Measurements from ENCODE around the gene CLIP1. TPM values are rescaled to one million over a fixed set of nuclear protein-coding genes. Genes with fewer than 3 reads are reported as not detected.

The CLIP1 gene
- total RNA-seq, 2 experiments from 2014 or later = 11.2 to 25.6 TPM

DNA sequence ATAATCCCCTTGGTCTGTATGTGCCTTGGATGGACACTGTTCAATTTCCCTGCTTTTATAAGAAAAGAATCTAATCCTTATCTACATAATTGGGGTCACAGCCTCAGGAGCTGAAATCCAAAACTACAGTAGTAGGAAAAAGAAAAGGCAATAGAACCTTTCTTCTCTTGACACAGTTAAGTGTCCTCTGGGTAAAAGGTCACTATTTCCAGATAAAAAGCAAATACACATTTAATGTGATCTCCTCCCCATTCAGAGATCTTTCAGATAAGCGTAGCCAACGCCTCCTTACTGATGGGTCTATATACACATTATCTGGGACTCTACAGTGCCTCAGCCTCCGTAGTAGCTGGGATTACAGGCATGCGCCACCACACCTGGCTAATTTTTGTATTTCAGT lies 73.4 kb downstream of the CLIP1 start:
- TF ChIP-seq EZH2phosphoT487 (IDR thresholded peaks at IDR 0.05; ENCODE audit: borderline replicate concordance, low read depth, low read length) = no peak
- TF ChIP-seq, protein P1, sequence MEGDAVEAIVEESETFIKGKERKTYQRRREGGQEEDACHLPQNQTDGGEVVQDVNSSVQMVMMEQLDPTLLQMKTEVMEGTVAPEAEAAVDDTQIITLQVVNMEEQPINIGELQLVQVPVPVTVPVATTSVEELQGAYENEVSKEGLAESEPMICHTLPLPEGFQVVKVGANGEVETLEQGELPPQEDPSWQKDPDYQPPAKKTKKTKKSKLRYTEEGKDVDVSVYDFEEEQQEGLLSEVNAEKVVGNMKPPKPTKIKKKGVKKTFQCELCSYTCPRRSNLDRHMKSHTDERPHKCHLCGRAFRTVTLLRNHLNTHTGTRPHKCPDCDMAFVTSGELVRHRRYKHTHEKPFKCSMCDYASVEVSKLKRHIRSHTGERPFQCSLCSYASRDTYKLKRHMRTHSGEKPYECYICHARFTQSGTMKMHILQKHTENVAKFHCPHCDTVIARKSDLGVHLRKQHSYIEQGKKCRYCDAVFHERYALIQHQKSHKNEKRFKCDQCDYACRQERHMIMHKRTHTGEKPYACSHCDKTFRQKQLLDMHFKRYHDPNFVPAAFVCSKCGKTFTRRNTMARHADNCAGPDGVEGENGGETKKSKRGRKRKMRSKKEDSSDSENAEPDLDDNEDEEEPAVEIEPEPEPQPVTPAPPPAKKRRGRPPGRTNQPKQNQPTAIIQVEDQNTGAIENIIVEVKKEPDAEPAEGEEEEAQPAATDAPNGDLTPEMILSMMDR (conservative IDR thresholded peaks at IDR 0.05; ENCODE audit: low read length) = no peak
- no TSS peak for BruUV-seq (replicated peaks)
- POLR2A ChIA-PET = interaction anchor here (0.7 kb wide), 2 partner anchors 35 to 140 kb away, joined by 3 read pairs; no protein-coding TSS in a partner anchor
- no peaks in the 10 kb centered on the region for H3K9me2 ChIP-seq (ENCODE audit: insufficient read depth, low read length)
- CTCF ChIA-PET (ENCODE audit: unreplicated experiment) = no interaction called here
- H3K4me2 ChIP-seq (ENCODE audit: low read length) = no peak overlapping the region
- no peaks in the 10 kb centered on the region for H4K20me1 ChIP-seq (ENCODE audit: insufficient read depth, low read length)
- H2AFZ ChIP-seq (ENCODE audit: low read length) = no peak overlapping the region
- H3K4me1 ChIP-seq (ENCODE audit: insufficient read depth, low read length, poor library complexity, severe bottlenecking) = no peaks in the 10 kb centered on the region
- intact Hi-C loops (cut with micrococcal nuclease; ENCODE audit: unreplicated experiment) = no loop called here
- H3K4me3 ChIP-seq (ENCODE audit: low read depth, low read length, poor library complexity, severe bottlenecking) = no peak overlapping the region
- DNase-seq (ENCODE audit: low spot score) = no peak
- H3K36me3 ChIP-seq (ENCODE audit: insufficient read depth, low read length) = no peaks in the 10 kb centered on the region
- H3K27ac ChIP-seq (ENCODE audit: low read depth, low read length, poor library complexity, severe bottlenecking) = no peak overlapping the region
- no peaks in the 10 kb centered on the region for H3K9me3 ChIP-seq (ENCODE audit: low read length)
- no peaks in the 10 kb centered on the region for H3K79me2 ChIP-seq (ENCODE audit: insufficient read depth, low read depth, low read length)

DNA sequence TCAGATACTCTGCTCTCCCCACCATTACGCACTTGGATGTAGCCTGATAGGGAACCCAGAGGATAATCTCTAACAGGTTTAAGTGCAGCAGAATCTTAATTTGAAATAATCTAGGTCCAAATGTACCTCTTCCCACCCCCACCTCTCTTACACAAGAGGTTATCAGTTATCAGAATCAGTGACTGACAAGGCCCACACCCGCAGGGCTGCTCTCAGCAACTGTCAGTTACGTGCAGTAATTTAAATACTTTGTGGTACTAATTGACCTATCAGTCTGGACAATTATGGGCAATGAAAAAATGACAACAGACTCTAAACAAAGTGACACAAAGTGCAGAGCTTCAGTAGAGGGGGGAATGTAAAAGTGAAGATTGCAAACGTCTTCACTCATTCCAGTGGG lies 74.0 kb downstream of the CLIP1 start:
- ChIA-PET POLR2A (interaction anchor here (0.7 kb wide), 1 partner anchor 140 kb away, joined by 3 read pairs; no protein-coding TSS in a partner anchor), CTCF (ENCODE audit: unreplicated experiment) (no interaction called here)
- Histone ChIP-seq H3K9me3 (ENCODE audit: low read length) (no peaks in the 10 kb centered on the region), H3K9me2 (ENCODE audit: insufficient read depth, low read length) (no peaks in the 10 kb centered on the region), H3K4me1 (ENCODE audit: insufficient read depth, low read length, poor library complexity, severe bottlenecking) (no peaks in the 10 kb centered on the region), H3K4me3 (ENCODE audit: low read depth, low read length, poor library complexity, severe bottlenecking) (no peak overlapping the region), H3K36me3 (ENCODE audit: insufficient read depth, low read length) (no peaks in the 10 kb centered on the region), H3K4me2 (ENCODE audit: low read length) (no peak overlapping the region), H2AFZ (ENCODE audit: low read length) (no peak overlapping the region), H4K20me1 (ENCODE audit: insufficient read depth, low read length) (no peaks in the 10 kb centered on the region), H3K79me2 (ENCODE audit: insufficient read depth, low read depth, low read length) (no peaks in the 10 kb centered on the region), H3K27ac (ENCODE audit: low read depth, low read length, poor library complexity, severe bottlenecking) (no peak overlapping the region)
- no peak for DNase-seq (ENCODE audit: low spot score)
- intact Hi-C loops (cut with micrococcal nuclease; ENCODE audit: unreplicated experiment) = no loop called here
- no peak for TF ChIP-seq EZH2phosphoT487 (IDR thresholded peaks at IDR 0.05; ENCODE audit: borderline replicate concordance, low read depth, low read length)
- TF ChIP-seq, protein P1 (conservative IDR thresholded peaks at IDR 0.05; ENCODE audit: low read length) = no peak
- BruUV-seq (replicated peaks) = no TSS peak

DNA sequence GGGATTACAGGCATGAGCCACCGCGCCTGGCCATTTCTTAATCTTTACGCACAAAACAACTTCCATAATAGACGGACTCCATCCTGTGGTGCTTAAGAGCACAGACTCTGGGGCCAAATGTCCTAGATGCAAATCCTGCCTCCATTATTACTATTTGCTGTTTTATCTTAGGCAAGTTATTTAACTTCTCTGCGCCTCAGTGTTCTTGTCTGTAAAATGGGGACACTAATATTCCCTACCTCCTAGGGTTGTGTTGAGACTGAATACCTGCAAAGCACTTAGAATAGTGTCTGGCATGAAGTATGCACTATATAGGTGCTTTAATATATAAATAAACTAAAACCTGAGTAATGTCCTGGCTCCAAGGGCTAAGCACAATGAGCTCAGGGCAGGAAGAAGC lies 76.4 kb downstream of the CLIP1 start:
- Histone ChIP-seq H3K36me3 (ENCODE audit: insufficient read depth, low read length) (no peaks in the 10 kb centered on the region), H3K27ac (ENCODE audit: low read depth, low read length, poor library complexity, severe bottlenecking) (no peak overlapping the region), H3K9me2 (ENCODE audit: insufficient read depth, low read length) (no peaks in the 10 kb centered on the region), H2AFZ (ENCODE audit: low read length) (no peak overlapping the region), H3K9me3 (ENCODE audit: low read length) (no peaks in the 10 kb centered on the region), H3K79me2 (ENCODE audit: insufficient read depth, low read depth, low read length) (no peaks in the 10 kb centered on the region), H4K20me1 (ENCODE audit: insufficient read depth, low read length) (no peaks in the 10 kb centered on the region), H3K4me2 (ENCODE audit: low read length) (no peak overlapping the region), H3K4me1 (ENCODE audit: insufficient read depth, low read length, poor library complexity, severe bottlenecking) (no peaks in the 10 kb centered on the region), H3K4me3 (ENCODE audit: low read depth, low read length, poor library complexity, severe bottlenecking) (no peak overlapping the region)
- ChIA-PET POLR2A (no interaction called here), CTCF (ENCODE audit: unreplicated experiment) (interaction anchor here (0.7 kb wide), 1 partner anchor 119 kb away, joined by 3 read pairs; no protein-coding TSS in a partner anchor)
- no peak for DNase-seq (ENCODE audit: low spot score)
- TF ChIP-seq EZH2phosphoT487 (IDR thresholded peaks at IDR 0.05; ENCODE audit: borderline replicate concordance, low read depth, low read length) = no peak
- TF ChIP-seq, protein P1 (conservative IDR thresholded peaks at IDR 0.05; ENCODE audit: low read length) = no peak
- BruUV-seq (replicated peaks) = no TSS peak
- intact Hi-C loops (cut with micrococcal nuclease; ENCODE audit: unreplicated experiment) = no loop called here
